ENCODE measurements around the gene MIER2.

MIER2 gene

DNA sequence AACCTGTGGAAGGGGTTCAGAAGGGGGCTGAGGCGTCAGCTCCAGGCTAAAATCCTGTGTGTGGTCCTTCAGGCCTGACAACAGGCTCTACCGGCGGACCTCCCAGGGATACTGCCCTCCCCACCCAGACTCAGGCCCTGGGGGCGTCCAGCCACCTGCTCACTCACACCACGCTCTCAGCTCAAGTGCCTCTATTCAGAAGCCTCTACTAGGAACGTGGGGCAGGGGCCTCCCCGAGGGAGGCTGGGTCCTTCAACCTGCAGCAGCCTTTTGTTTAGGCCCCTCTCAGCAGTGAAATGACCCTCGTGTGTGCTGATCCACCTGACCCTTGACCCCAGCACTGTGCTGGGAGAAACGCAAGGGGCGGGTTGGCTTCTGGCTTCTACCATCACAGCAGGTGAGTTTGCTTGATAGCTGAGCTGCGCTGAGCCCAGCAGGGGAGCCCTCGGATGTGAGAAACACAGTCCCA is 64.0 kb downstream of the MIER2 start:
- H3K4me3 ChIP-seq (ENCODE audit: low read depth, low read length): no peak overlapping the region
- no peak overlapping the region for H3K27ac ChIP-seq
- TF ChIP-seq, protein P1, sequence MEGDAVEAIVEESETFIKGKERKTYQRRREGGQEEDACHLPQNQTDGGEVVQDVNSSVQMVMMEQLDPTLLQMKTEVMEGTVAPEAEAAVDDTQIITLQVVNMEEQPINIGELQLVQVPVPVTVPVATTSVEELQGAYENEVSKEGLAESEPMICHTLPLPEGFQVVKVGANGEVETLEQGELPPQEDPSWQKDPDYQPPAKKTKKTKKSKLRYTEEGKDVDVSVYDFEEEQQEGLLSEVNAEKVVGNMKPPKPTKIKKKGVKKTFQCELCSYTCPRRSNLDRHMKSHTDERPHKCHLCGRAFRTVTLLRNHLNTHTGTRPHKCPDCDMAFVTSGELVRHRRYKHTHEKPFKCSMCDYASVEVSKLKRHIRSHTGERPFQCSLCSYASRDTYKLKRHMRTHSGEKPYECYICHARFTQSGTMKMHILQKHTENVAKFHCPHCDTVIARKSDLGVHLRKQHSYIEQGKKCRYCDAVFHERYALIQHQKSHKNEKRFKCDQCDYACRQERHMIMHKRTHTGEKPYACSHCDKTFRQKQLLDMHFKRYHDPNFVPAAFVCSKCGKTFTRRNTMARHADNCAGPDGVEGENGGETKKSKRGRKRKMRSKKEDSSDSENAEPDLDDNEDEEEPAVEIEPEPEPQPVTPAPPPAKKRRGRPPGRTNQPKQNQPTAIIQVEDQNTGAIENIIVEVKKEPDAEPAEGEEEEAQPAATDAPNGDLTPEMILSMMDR (IDR thresholded peaks at IDR 0.05; ENCODE audit: low read depth, low read length): no peak
- no peaks in the 10 kb centered on the region for H3K27me3 ChIP-seq (ENCODE audit: insufficient read depth, low read depth, severe bottlenecking)
- H3K9me3 ChIP-seq (ENCODE audit: severe bottlenecking): no peaks in the 10 kb centered on the region
- H3K36me3 ChIP-seq: no peaks in the 10 kb centered on the region
- no peak for DNase-seq

DNA sequence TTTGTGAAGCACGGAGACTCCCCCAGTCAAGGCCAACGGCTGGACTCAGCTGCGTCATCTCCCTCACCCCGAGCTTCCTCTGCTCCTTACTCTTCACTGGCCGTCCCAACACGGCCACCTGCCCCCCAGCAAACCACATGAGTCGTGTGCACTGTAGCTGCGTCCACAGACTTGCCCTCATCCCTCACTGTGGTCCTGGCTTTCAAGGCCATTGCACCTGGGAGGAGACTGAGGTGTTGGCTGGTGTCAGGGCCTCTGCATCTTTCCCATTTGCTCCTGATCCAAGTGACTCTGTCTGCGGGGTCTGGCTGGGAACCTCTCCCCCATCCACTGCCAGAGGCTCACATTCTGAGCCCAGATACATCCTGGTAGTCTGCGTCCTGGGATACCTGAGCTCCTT is 64.9 kb downstream of the MIER2 start:
- Histone ChIP-seq H3K9me3 (ENCODE audit: severe bottlenecking) (no peaks in the 10 kb centered on the region), H3K4me3 (ENCODE audit: low read depth, low read length) (no peak overlapping the region), H3K27ac (no peak overlapping the region), H3K27me3 (ENCODE audit: insufficient read depth, low read depth, severe bottlenecking) (no peaks in the 10 kb centered on the region), H3K36me3 (no peaks in the 10 kb centered on the region)
- TF ChIP-seq, protein P1 (IDR thresholded peaks at IDR 0.05; ENCODE audit: low read depth, low read length): no peak
- DNase-seq: no peak

DNA sequence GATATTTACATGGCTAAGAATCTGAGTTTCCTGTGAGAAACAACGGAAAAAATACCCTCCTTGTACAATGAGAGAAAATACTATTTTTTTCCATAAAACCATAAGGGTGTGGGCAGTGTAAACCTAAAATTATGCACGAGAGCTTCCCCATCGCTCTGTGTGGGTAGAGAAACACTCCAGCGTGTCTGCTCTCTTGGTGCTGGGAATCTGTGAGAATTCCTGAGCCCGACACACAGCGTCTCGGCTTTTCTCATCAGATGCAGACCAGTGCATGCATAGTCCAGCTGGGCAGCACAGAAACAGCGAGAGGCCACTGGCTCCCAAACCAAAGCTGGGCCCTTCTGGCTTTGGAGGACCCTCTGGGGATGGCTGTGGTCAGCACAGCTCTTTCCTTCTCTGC is 65.4 kb downstream of the MIER2 start:
- H3K27me3 ChIP-seq (ENCODE audit: insufficient read depth, low read depth, severe bottlenecking): no peaks in the 10 kb centered on the region
- TF ChIP-seq, protein P1 (IDR thresholded peaks at IDR 0.05; ENCODE audit: low read depth, low read length): no peak
- no peaks in the 10 kb centered on the region for H3K36me3 ChIP-seq
- no peak for DNase-seq
- no peak overlapping the region for H3K4me3 ChIP-seq (ENCODE audit: low read depth, low read length)
- no peak overlapping the region for H3K27ac ChIP-seq
- no peaks in the 10 kb centered on the region for H3K9me3 ChIP-seq (ENCODE audit: severe bottlenecking)

DNA sequence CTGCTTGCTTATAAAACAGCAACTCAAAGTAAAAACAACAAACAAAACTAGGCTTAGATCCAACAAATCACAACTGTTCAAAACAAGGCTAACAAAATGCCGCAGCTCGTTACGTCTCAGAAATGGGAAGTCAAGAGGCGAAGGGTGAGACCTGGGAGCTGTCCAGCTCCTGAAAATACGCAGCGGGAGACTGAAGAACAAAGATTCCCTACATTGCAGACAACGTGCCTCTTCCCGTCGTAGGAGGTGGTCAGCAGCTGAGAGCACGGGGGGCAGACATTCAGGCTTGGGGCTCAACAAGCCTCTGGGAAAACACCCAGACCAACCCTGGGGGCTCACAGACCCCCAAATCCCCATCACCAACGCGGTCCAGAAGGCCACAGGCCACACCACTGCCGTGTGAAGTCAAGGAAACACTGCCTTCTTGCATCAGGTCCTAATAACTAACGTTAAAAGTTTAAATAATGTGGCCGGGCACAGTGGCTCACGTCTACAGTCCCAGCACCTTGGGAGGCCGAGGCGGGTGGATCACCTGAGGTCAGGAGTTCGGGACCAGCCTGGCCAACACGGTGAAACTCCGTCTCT is 66.9 kb downstream of the MIER2 start:
- no peak overlapping the region for H3K27ac ChIP-seq
- no peaks in the 10 kb centered on the region for H3K36me3 ChIP-seq
- no peak overlapping the region for H3K4me3 ChIP-seq (ENCODE audit: low read depth, low read length)
- TF ChIP-seq, protein P1 (IDR thresholded peaks at IDR 0.05; ENCODE audit: low read depth, low read length): no peak
- H3K9me3 ChIP-seq (ENCODE audit: severe bottlenecking): no peaks in the 10 kb centered on the region
- no peak for DNase-seq
- no peaks in the 10 kb centered on the region for H3K27me3 ChIP-seq (ENCODE audit: insufficient read depth, low read depth, severe bottlenecking)

DNA sequence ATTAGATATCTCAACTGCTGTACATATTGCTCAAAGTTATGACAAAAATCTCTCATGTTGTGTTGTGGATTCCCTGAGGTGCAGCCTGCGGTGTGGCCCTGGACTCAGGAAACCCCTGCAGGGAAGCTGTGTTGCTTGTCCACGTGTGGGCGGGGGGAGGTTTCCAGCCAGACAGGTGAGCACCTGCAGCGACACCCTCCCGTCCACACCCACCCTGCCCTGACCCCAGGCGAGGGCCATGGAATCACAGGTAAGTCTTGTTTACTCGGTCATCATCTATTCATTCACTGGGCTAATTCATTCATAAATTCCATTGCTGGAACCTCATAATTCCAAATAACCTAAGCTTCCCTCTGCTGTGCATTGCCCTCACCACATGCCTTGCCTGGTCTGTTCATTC is 67.5 kb downstream of the MIER2 start:
- Histone ChIP-seq H3K27ac (no peak overlapping the region), H3K4me3 (ENCODE audit: low read depth, low read length) (no peak overlapping the region), H3K36me3 (no peaks in the 10 kb centered on the region), H3K9me3 (ENCODE audit: severe bottlenecking) (no peaks in the 10 kb centered on the region), H3K27me3 (ENCODE audit: insufficient read depth, low read depth, severe bottlenecking) (no peaks in the 10 kb centered on the region)
- no peak for DNase-seq
- TF ChIP-seq, protein P1 (IDR thresholded peaks at IDR 0.05; ENCODE audit: low read depth, low read length): no peak

Measured in WERI-Rb-1 (cell line).